H1 (cell line): Measurements from ENCODE around the gene SLC39A2. TPM values are rescaled to one million over a fixed set of nuclear protein-coding genes. Genes with fewer than 3 reads are reported as not detected.

Source experiments
- CTCF ChIA-PET: fragments of 300-600 bp; sonication (Branson Sonifier 250); formaldehyde crosslinking; loops from one replicate; lab custom pipeline; 2021; ENCODE audit not compliant: partially characterized antibody; lab: Charles Lee
- POLR2A ChIA-PET: fragments of 300-600 bp; sonication (Branson Sonifier 250); formaldehyde crosslinking; loops from one replicate; lab custom pipeline; 2021; ENCODE audit warnings: inconsistent platforms; ENCODE audit not compliant: partially characterized antibody; lab: Charles Lee
- DNase-seq, 2 experiments: peaks; one replicate each; pipeline versions ENCODE4 v3.0.0 to v3.0.0-alpha.2; 2010 to 2022; ENCODE audit warnings: low spot score in 2 of 2, low read depth in 1 of 2, mixed read lengths in 1 of 2
- FAIRE-seq: peaks from 2 replicates; lab custom pipeline; 2011; peaks lifted over from hg19 to GRCh38; lab: Jason Lieb, UNC
- H2AFZ ChIP-seq: 2 replicates; pipeline ENCODE4 v1.8.1; 2012; ENCODE audit warnings: low read length, inconsistent platforms
- H2AK5ac ChIP-seq: 2 replicates; pipeline ENCODE4 v1.6.1; 2013; ENCODE audit warnings: low read depth, low read length
- H2BK120ac ChIP-seq: replicated peaks from 2 replicates; pipeline ENCODE3; 2013; ENCODE audit warnings: low read depth, low read length, inconsistent platforms
- H2BK12ac ChIP-seq: 2 replicates; pipeline ENCODE4 v1.6.1; 2013; ENCODE audit warnings: low read depth, low read length
- H2BK15ac ChIP-seq: 2 replicates; pipeline ENCODE4 v1.6.1; 2013; ENCODE audit warnings: low read length
- H2BK20ac ChIP-seq: 2 replicates; pipeline ENCODE4 v1.6.1; 2013; ENCODE audit warnings: low read length
- H2BK5ac ChIP-seq: 2 replicates; pipeline ENCODE4 v1.6.1; 2013; ENCODE audit warnings: low read depth, low read length
- H3K14ac ChIP-seq: 2 replicates; pipeline ENCODE4 v1.6.1; 2013; ENCODE audit warnings: inconsistent platforms; ENCODE audit not compliant: insufficient read length
- H3K18ac ChIP-seq: 2 replicates; pipeline ENCODE4 v1.6.1; 2013; ENCODE audit warnings: low read length; ENCODE audit errors: extremely low read depth
- H3K23ac ChIP-seq: 2 replicates; pipeline ENCODE4 v1.6.1; 2013; ENCODE audit warnings: inconsistent platforms; ENCODE audit not compliant: insufficient read length
- H3K23me2 ChIP-seq: 2 replicates; pipeline ENCODE4 v1.6.1; 2013; ENCODE audit warnings: low read depth, low read length
- H3K27ac ChIP-seq: 2 replicates; pipeline ENCODE4 v1.6.1; 2011; ENCODE audit warnings: low read depth, low read length, inconsistent platforms
- H3K27me3 ChIP-seq, 4 experiments: replicated peaks in 1 of 4; 1 replicate in 1 of 4; 2 replicates in 3 of 4; pipeline versions ENCODE4 v1.6.1 to v1.8.1; 2011 to 2013; ENCODE audit warnings: low read length in 3 of 4, mild to moderate bottlenecking in 3 of 4, inconsistent platforms in 2 of 4, mixed read lengths in 2 of 4, moderate library complexity in 1 of 4; ENCODE audit not compliant: control insufficient read depth in 3 of 4, insufficient read depth in 3 of 4; ENCODE audit errors: extremely low read depth in 1 of 4
- H3K36me3 ChIP-seq, 4 experiments: 2 replicates each; pipeline versions ENCODE4 v1.6.1 to v1.8.1; 2011 to 2013; ENCODE audit warnings: mild to moderate bottlenecking in 4 of 4, low read length in 3 of 4, moderate library complexity in 2 of 4, control low read depth in 1 of 4, inconsistent platforms in 1 of 4; ENCODE audit not compliant: insufficient read depth in 4 of 4, control insufficient read depth in 2 of 4
- H3K4ac ChIP-seq: replicated peaks from 2 replicates; pipeline ENCODE3; 2013; ENCODE audit warnings: low read length, low read depth, mixed read lengths, inconsistent platforms; ENCODE audit not compliant: insufficient read length
- H3K4me1 ChIP-seq, 4 experiments: replicated peaks in 1 of 4; 1 replicate in 1 of 4; 2 replicates in 3 of 4; pipeline versions ENCODE4 v1.6.1 to v1.8.1; 2011 to 2013; ENCODE audit warnings: low read length in 3 of 4, inconsistent platforms in 2 of 4, mixed read lengths in 1 of 4; ENCODE audit not compliant: insufficient read depth in 4 of 4, control insufficient read depth in 3 of 4
- H3K4me2 ChIP-seq, 2 experiments: 2 replicates each; pipeline versions ENCODE4 v1.6.1 to v1.8.1; 2011 to 2013; ENCODE audit warnings: low read depth in 2 of 2, low read length in 2 of 2, control low read depth in 1 of 2, inconsistent platforms in 1 of 2, mild to moderate bottlenecking in 1 of 2; ENCODE audit not compliant: insufficient read depth in 1 of 2
- H3K4me3 ChIP-seq, 4 experiments: fragments of 200-600, 300-600 bp in 1 of 4; sonication (generic), shearing (Covaris generic), sonication (Bioruptor Twin) in 1 of 4; 2 replicates each; pipeline versions ENCODE4 v1.5.1 to v1.8.1; 2011 to 2016; ENCODE audit warnings: low read length in 4 of 4, low read depth in 3 of 4, control low read depth in 2 of 4, inconsistent platforms in 2 of 4, mild to moderate bottlenecking in 2 of 4, mixed read lengths in 1 of 4, moderate library complexity in 1 of 4; ENCODE audit not compliant: insufficient read depth in 2 of 4; ENCODE audit errors: extremely low read depth in 1 of 4
- H3K56ac ChIP-seq: replicated peaks from 2 replicates; pipeline ENCODE3; 2013; ENCODE audit warnings: low read depth, mild to moderate bottlenecking, mixed read lengths, low read length, inconsistent platforms; ENCODE audit not compliant: insufficient read length
- H3K79me1 ChIP-seq: 2 replicates; pipeline ENCODE4 v1.6.1; 2013; ENCODE audit warnings: low read depth, low read length, control low read depth
- H3K79me2 ChIP-seq, 2 experiments: 2 replicates each; pipeline versions ENCODE4 v1.6.1 to v1.8.1; 2012 to 2013; ENCODE audit warnings: low read length in 2 of 2, mild to moderate bottlenecking in 2 of 2, inconsistent platforms in 1 of 2; ENCODE audit not compliant: insufficient read depth in 2 of 2, control insufficient read depth in 1 of 2
- H3K9ac ChIP-seq, 4 experiments: replicated peaks in 1 of 4; 1 replicate in 1 of 4; 2 replicates in 3 of 4; pipeline versions ENCODE4 v1.6.1 to v1.8.1; 2011 to 2013; ENCODE audit warnings: low read depth in 3 of 4, low read length in 3 of 4, control low read depth in 2 of 4, mild to moderate bottlenecking in 2 of 4, moderate library complexity in 2 of 4, inconsistent platforms in 1 of 4; ENCODE audit errors: extremely low read depth in 1 of 4
- H3K9me3 ChIP-seq, 2 experiments: 2 replicates each; pipeline versions ENCODE4 v1.6.1 to v1.8.1; 2012 to 2013; ENCODE audit warnings: mild to moderate bottlenecking in 2 of 2, moderate library complexity in 2 of 2, control low read depth in 1 of 2, inconsistent platforms in 1 of 2, low read depth in 1 of 2, low read length in 1 of 2, mixed read lengths in 1 of 2; ENCODE audit not compliant: insufficient read depth in 2 of 2
- H4K20me1 ChIP-seq, 2 experiments: replicated peaks in 1 of 2; 2 replicates each; pipeline versions ENCODE3 to v1.8.1; 2011 to 2013; ENCODE audit warnings: inconsistent platforms in 2 of 2, low read length in 2 of 2, mild to moderate bottlenecking in 1 of 2; ENCODE audit not compliant: insufficient read depth in 2 of 2, control insufficient read depth in 1 of 2
- H4K5ac ChIP-seq: 2 replicates; pipeline ENCODE4 v1.6.1; 2013; ENCODE audit warnings: low read length, low read depth, mixed read lengths, inconsistent platforms; ENCODE audit not compliant: insufficient read length
- H4K8ac ChIP-seq: 2 replicates; pipeline ENCODE4 v1.8.0; 2013; ENCODE audit warnings: mild to moderate bottlenecking, moderate library complexity, low read length, inconsistent platforms; ENCODE audit not compliant: insufficient read depth; ENCODE audit errors: extremely low read depth
- H4K91ac ChIP-seq: replicated peaks from 2 replicates; pipeline ENCODE3; 2013; ENCODE audit warnings: low read length, mixed read lengths, inconsistent platforms; ENCODE audit not compliant: insufficient read length
- CBX8 ChIP-seq: fragments of 300-800, 300-1000 bp; sonication (generic); IDR thresholded peaks from 2 replicates; pipeline ENCODE4 v1.7.1; 2016; ENCODE audit warnings: low read depth, low read length, borderline replicate concordance
- CHD2 ChIP-seq: IDR thresholded peaks from 2 replicates; pipeline ENCODE4 v1.6.1; 2012; ENCODE audit warnings: low read length, improper control_type of control experiment
- HDAC6 ChIP-seq: IDR thresholded peaks from one replicate; pipeline ENCODE4 v1.7.1; 2012; ENCODE audit warnings: low read depth, mild to moderate bottlenecking, inconsistent platforms, low read length, moderate library complexity
- KDM4A ChIP-seq: IDR thresholded peaks from one replicate; pipeline ENCODE4 v1.7.1; 2012; ENCODE audit warnings: low read depth, mild to moderate bottlenecking, moderate library complexity, low read length, inconsistent platforms; ENCODE audit not compliant: severe bottlenecking
- MAFK ChIP-seq: IDR thresholded peaks from 2 replicates; pipeline ENCODE4 v1.6.1; 2012; ENCODE audit warnings: low read depth, mild to moderate bottlenecking, improper control_type of control experiment, low read length
- RAD21 ChIP-seq, 2 experiments: IDR thresholded peaks in 1 of 2; conservative IDR thresholded peaks in 1 of 2; 2 replicates each; pipeline ENCODE4 v1.6.1; 2011; ENCODE audit warnings: low read depth in 2 of 2, low read length in 2 of 2, improper control_type of control experiment in 1 of 2, inconsistent platforms in 1 of 2, mild to moderate bottlenecking in 1 of 2, moderate library complexity in 1 of 2
- SIX5 ChIP-seq: IDR thresholded peaks from 2 replicates; pipeline ENCODE4 v1.6.1; 2011; ENCODE audit warnings: mild to moderate bottlenecking, low read depth, low read length
- TAF7 ChIP-seq: optimal IDR thresholded peaks from 2 replicates; pipeline ENCODE3; 2011; ENCODE audit warnings: low read depth, mild to moderate bottlenecking, inconsistent platforms, low read length, moderate library complexity, borderline replicate concordance
- ZNF274 ChIP-seq: IDR thresholded peaks from 2 replicates; pipeline ENCODE4 v1.7.0; 2012; ENCODE audit warnings: low read length, borderline replicate concordance; ENCODE audit errors: extremely low read depth
- WGBS, 2 experiments: shearing (Covaris generic) in 1 of 2; methylation state at CpG; one replicate each; pipeline versions ENCODE4 v1.1.6 to v1.1.7; 2013 to 2015; ENCODE audit warnings: low lambda C conversion rate in 2 of 2, mixed read lengths in 2 of 2, inconsistent platforms in 1 of 2, low coverage in 1 of 2, missing lambda C conversion rate in 1 of 2; ENCODE audit not compliant: insufficient replicate concordance in 2 of 2, insufficient coverage in 1 of 2, insufficient read length in 1 of 2; ENCODE audit errors: extremely low coverage in 1 of 2, missing lambda C conversion rate in 1 of 2; 5-methylcytosine and 5-hydroxymethylcytosine counted together
- polyA plus RNA-seq, 7 experiments: library from polyadenylated mRNA; depleted of rRNA in 3 of 7; stranded (reverse) in 5 of 7; unstranded in 2 of 7; fragments of >200 nt in 5 of 7; fragments of 200-250 nt in 2 of 7; gene quantifications; 1 replicate in 5 of 7; 2 replicates in 1 of 7; 4 replicates in 1 of 7; pipeline versions ENCODE4 v1.2.1 to v1.2.3, GENCODE V29; 2011 to 2013; ENCODE audit warnings: missing spikeins in 2 of 7, mixed read lengths in 2 of 7
- total RNA-seq: library from RNA; stranded (reverse); fragmentation: NEBNext Ultra II Directional; extraction: Animal tissue kit (Norgen Biotek cat#: 25700); gene quantifications from 2 replicates; pipeline ENCODE4 v1.2.1, GENCODE V29; 2021
- TF ChIP-seq, protein P1 (sequence below): IDR thresholded peaks from 2 replicates; pipeline ENCODE4 v1.6.1; 2011; ENCODE audit warnings: low read length, improper control_type of control experiment
- TF ChIP-seq, protein P2 (sequence below): IDR thresholded peaks from 2 replicates; pipeline ENCODE4 v1.6.1; 2012; ENCODE audit warnings: inconsistent platforms

The SLC39A2 gene
- total and polyA plus RNA-seq, 2 of the 8 experiments (the other 6 are each of a cell fraction or from before 2014, with no cell fraction given) = 0.14 to 0.22 TPM

DNA sequence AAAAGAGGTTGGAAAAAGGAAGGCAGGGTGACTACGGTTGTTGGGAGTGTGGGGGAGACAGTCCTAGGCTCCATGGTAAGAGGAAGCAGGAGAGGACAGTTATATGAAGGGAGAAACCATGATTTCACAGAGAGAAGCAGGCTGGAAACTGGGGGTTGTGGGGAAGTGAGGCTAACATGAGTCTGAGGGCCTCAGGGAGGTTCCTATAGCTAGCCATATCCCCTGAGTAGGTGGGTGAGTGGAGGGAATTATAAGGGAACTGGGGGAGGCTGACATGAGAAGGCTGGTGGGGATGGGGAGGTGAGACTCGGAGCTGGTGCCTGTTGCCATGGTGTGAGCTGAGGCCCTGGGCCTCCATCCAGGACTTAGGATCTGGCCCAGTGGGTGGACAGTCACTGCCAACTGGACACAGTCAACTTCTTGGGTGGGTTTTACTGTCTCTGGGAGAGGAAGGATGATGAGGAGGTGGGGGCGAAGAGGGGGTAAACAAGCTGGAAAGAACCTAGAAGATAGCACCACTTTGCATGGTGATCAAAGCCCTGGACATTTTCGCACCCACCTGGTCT, 34.1 kb downstream of the SLC39A2 start:
- Histone ChIP-seq H3K9me3 (no peaks in the 10 kb centered on the region), H4K5ac (no peak overlapping the region), H4K20me1 (no peaks in the 10 kb centered on the region), H3K18ac (no peak overlapping the region), H3K9ac (no peak overlapping the region), H3K56ac (no peak overlapping the region), H3K4me1 (no peaks in the 10 kb centered on the region), H2BK12ac (no peak overlapping the region), H3K27me3 (no peaks in the 10 kb centered on the region), H3K4ac (no peak overlapping the region), H2BK120ac (no peak overlapping the region), H2AFZ (no peak overlapping the region), H3K23me2 (no peaks in the 10 kb centered on the region; the same call in 1 of the 2 replicates), H2BK15ac (0 out of 2 replicates have a peak overlapping the region, but pooled peaks have one; percentile 6), H3K4me3 (no peak overlapping the region), H4K91ac (no peak overlapping the region), H3K36me3 (no peaks in the 10 kb centered on the region), H3K79me2 (no peaks in the 10 kb centered on the region), H4K8ac (no peak overlapping the region), H2BK20ac (no peak overlapping the region), H2AK5ac (no peak overlapping the region), H3K14ac (no peak overlapping the region), H3K27ac (no peak overlapping the region), H3K4me2 (no peak overlapping the region), H3K23ac (no peak overlapping the region), H2BK5ac (no peak overlapping the region), H3K79me1 (no peaks in the 10 kb centered on the region)
- FAIRE-seq (no peak), DNase-seq (no peak)
- POLR2A ChIA-PET = interaction anchor here (0.6 to 2.2 kb wide), 2 partner anchors 8 to 10 kb away, joined by 3 to 9 read pairs; partner anchors contain the start of gene NDRG2
- CTCF ChIA-PET = interaction anchor here (1.0 to 8.8 kb wide), 12 partner anchors 9 to 71 kb away, joined by 3 to 152 read pairs (median 5); partner anchors contain the start of genes ARHGEF40 and NDRG2
- WGBS, 2 experiments = 83% methylated on average over 4 of the region's 4 CpGs; no CpG with 5 or more reads in 1 of the 2 experiments
- no peak for TF ChIP-seq SIX5
- TF ChIP-seq RAD21 (IDR thresholded peaks at IDR 0.05 in 1 of 2, conservative IDR thresholded peaks at IDR 0.05 in 1 of 2; ENCODE audit: low read depth in 2 of 2, low read length in 2 of 2) = no peak
- TF ChIP-seq, protein P1, sequence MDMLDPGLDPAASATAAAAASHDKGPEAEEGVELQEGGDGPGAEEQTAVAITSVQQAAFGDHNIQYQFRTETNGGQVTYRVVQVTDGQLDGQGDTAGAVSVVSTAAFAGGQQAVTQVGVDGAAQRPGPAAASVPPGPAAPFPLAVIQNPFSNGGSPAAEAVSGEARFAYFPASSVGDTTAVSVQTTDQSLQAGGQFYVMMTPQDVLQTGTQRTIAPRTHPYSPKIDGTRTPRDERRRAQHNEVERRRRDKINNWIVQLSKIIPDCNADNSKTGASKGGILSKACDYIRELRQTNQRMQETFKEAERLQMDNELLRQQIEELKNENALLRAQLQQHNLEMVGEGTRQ = no peak
- TF ChIP-seq, protein P2, sequence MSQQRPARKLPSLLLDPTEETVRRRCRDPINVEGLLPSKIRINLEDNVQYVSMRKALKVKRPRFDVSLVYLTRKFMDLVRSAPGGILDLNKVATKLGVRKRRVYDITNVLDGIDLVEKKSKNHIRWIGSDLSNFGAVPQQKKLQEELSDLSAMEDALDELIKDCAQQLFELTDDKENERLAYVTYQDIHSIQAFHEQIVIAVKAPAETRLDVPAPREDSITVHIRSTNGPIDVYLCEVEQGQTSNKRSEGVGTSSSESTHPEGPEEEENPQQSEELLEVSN = no peak
- TF ChIP-seq TAF7 = no peak
- no peak for TF ChIP-seq CBX8
- TF ChIP-seq ZNF274 = no peak
- no peak for TF ChIP-seq HDAC6
- no peak for TF ChIP-seq MAFK
- no peak for TF ChIP-seq KDM4A
- no peak for TF ChIP-seq CHD2
